Measurements from ENCODE around the gene TFB2M.

TFB2M gene

DNA sequence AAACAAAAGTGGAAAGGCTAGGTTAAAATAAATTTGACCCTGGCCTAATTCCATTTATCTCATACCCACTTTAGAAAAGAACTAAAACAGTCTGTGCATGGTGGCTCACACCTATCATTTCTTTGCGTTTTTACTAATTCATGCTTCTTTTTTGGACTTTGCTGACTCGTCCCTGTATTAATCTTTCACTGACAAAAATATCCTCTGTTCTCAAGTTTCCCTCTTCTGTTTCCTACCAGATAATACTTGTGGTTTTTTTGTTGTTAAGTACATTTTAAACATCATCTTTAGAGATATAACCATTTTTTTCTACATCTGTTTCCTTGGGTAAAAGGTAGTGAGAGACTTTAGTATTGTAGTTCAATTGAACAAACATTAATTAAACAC is 11.7 kb upstream of the TFB2M start:
- Histone ChIP-seq H3K4me1 (ENCODE audit: insufficient read depth, low read length) (no peaks in the 10 kb centered on the region), H3K9me3 (ENCODE audit: insufficient read depth, low read length, severe bottlenecking) (no peaks in the 10 kb centered on the region), H3K36me3 (ENCODE audit: insufficient read depth, low read length) (peaks cover 3% of the 10 kb centered on the region; the same call in 1 of the 2 replicates), H3K27me3 (ENCODE audit: insufficient read depth, low read length, poor library complexity) (no peaks in the 10 kb centered on the region), H4K20me1 (ENCODE audit: insufficient read depth, low read length) (peaks cover 21% of the 10 kb centered on the region), H2AFZ (ENCODE audit: low read depth, low read length) (no peak overlapping the region), H3K4me2 (ENCODE audit: insufficient read depth, low read length) (no peak overlapping the region), H3K4me3 (ENCODE audit: low read depth in 1 of 2, low read length in 2 of 2) (no peak overlapping the region), H3K9ac (ENCODE audit: low read depth, low read length) (no peak overlapping the region), H3K27ac (ENCODE audit: low read length) (no peak overlapping the region), H3K79me2 (ENCODE audit: insufficient read depth, low read length) (peaks cover 82% of the 10 kb centered on the region)
- no peak for TF ChIP-seq EZH2 (IDR thresholded peaks at IDR 0.05; ENCODE audit: borderline replicate concordance, low read depth, low read length, severe bottlenecking)
- TF ChIP-seq, protein P1, sequence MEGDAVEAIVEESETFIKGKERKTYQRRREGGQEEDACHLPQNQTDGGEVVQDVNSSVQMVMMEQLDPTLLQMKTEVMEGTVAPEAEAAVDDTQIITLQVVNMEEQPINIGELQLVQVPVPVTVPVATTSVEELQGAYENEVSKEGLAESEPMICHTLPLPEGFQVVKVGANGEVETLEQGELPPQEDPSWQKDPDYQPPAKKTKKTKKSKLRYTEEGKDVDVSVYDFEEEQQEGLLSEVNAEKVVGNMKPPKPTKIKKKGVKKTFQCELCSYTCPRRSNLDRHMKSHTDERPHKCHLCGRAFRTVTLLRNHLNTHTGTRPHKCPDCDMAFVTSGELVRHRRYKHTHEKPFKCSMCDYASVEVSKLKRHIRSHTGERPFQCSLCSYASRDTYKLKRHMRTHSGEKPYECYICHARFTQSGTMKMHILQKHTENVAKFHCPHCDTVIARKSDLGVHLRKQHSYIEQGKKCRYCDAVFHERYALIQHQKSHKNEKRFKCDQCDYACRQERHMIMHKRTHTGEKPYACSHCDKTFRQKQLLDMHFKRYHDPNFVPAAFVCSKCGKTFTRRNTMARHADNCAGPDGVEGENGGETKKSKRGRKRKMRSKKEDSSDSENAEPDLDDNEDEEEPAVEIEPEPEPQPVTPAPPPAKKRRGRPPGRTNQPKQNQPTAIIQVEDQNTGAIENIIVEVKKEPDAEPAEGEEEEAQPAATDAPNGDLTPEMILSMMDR (IDR thresholded peaks at IDR 0.05; ENCODE audit: borderline replicate concordance, extremely low read depth, low read length, poor library complexity, severe bottlenecking), result no peak
- DNase-seq (no peak), ATAC-seq (ENCODE audit: insufficient read depth, low read depth) (no peak)

DNA sequence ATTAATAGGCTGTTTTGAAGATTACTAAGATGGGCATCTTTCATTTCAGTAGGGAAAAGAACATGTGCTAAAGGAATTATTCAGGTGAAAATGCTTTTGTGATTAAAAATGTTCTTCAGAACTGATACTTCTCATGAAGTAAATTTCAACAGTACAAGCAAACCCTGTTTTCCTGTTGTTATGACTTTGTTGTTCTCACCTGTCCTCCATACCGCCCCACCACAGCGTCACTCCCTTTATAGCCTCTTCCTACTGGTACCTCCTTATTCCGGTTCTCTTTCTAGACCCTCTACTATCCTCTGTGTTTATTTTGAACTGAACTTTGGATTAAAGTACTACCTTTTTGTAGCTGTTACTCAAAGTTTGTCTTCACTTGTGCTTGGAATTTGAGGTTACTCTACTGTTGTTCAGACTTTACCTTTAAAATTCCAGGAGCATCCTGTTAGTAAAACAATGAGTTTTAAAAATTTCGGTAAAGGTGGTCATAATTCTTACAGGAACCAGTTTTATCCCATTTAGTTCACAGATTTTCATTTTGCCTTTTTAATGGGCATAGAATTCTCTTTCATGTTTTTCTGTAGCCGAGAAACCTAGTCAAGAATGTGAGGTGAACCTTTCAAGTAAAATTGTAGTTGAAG is 11.1 kb upstream of the TFB2M start:
- H3K4me3 ChIP-seq (ENCODE audit: low read depth in 1 of 2, low read length in 2 of 2), result no peak overlapping the region
- no peaks in the 10 kb centered on the region for H3K36me3 ChIP-seq (ENCODE audit: insufficient read depth, low read length)
- no peak overlapping the region for H3K4me2 ChIP-seq (ENCODE audit: insufficient read depth, low read length)
- H3K27me3 ChIP-seq (ENCODE audit: insufficient read depth, low read length, poor library complexity), result no peaks in the 10 kb centered on the region
- DNase-seq (no peak), ATAC-seq (ENCODE audit: insufficient read depth, low read depth) (no peak)
- no peak overlapping the region for H3K9ac ChIP-seq (ENCODE audit: low read depth, low read length)
- no peak overlapping the region for H3K27ac ChIP-seq (ENCODE audit: low read length)
- TF ChIP-seq EZH2 (IDR thresholded peaks at IDR 0.05; ENCODE audit: borderline replicate concordance, low read depth, low read length, severe bottlenecking), result no peak
- TF ChIP-seq, protein P1 (IDR thresholded peaks at IDR 0.05; ENCODE audit: borderline replicate concordance, extremely low read depth, low read length, poor library complexity, severe bottlenecking), result no peak
- H3K79me2 ChIP-seq (ENCODE audit: insufficient read depth, low read length), result peaks cover 82% of the 10 kb centered on the region
- H2AFZ ChIP-seq (ENCODE audit: low read depth, low read length), result no peak overlapping the region
- H4K20me1 ChIP-seq (ENCODE audit: insufficient read depth, low read length), result peaks cover 18% of the 10 kb centered on the region
- no peaks in the 10 kb centered on the region for H3K9me3 ChIP-seq (ENCODE audit: insufficient read depth, low read length, severe bottlenecking)
- H3K4me1 ChIP-seq (ENCODE audit: insufficient read depth, low read length), result no peaks in the 10 kb centered on the region

DNA sequence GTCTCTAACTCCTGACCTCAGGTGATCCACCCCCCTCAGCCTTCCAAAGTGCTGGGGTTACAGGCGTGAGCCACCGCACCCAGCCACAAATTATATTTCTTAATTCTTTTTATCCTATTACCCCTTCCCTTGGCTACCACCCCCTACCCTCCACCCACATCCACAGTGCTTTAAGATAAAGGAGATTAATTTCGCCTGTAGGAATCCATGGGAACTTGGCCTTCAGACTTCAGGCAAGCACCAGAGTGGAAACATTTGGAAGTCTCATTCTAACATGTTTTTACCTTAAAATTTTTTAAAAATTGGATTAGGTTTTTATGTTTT is 10.6 kb upstream of the TFB2M start:
- ATAC-seq (ENCODE audit: insufficient read depth, low read depth) (no peak), DNase-seq (no peak)
- H3K9ac ChIP-seq (ENCODE audit: low read depth, low read length), result no peak overlapping the region
- H3K27ac ChIP-seq (ENCODE audit: low read length), result no peak overlapping the region
- H2AFZ ChIP-seq (ENCODE audit: low read depth, low read length), result no peak overlapping the region
- H3K4me1 ChIP-seq (ENCODE audit: insufficient read depth, low read length), result no peaks in the 10 kb centered on the region
- no peaks in the 10 kb centered on the region for H3K36me3 ChIP-seq (ENCODE audit: insufficient read depth, low read length)
- TF ChIP-seq EZH2 (IDR thresholded peaks at IDR 0.05; ENCODE audit: borderline replicate concordance, low read depth, low read length, severe bottlenecking), result no peak
- TF ChIP-seq, protein P1 (IDR thresholded peaks at IDR 0.05; ENCODE audit: borderline replicate concordance, extremely low read depth, low read length, poor library complexity, severe bottlenecking), result no peak
- H3K4me2 ChIP-seq (ENCODE audit: insufficient read depth, low read length), result no peak overlapping the region
- H3K27me3 ChIP-seq (ENCODE audit: insufficient read depth, low read length, poor library complexity), result no peaks in the 10 kb centered on the region
- peaks cover 18% of the 10 kb centered on the region for H4K20me1 ChIP-seq (ENCODE audit: insufficient read depth, low read length)
- H3K9me3 ChIP-seq (ENCODE audit: insufficient read depth, low read length, severe bottlenecking), result no peaks in the 10 kb centered on the region
- no peak overlapping the region for H3K4me3 ChIP-seq (ENCODE audit: low read depth in 1 of 2, low read length in 2 of 2)
- H3K79me2 ChIP-seq (ENCODE audit: insufficient read depth, low read length), result peaks cover 84% of the 10 kb centered on the region

All from DND-41 (cell line).